HAP-1 (cell line): ENCODE data around the gene JPT1.

ENCODE experiments used
- DNase-seq, 2 experiments: peaks; one replicate each; pipeline ENCODE4 v3.0.0-alpha.2; 2016 to 2020; ENCODE audit warnings: low spot score in 2 of 2
- H3K27me3 ChIP-seq: fragments of 250-450 bp; sonication (Bioruptor Pico); 2 replicates; pipeline ENCODE4 v1.5.1; 2020; ENCODE audit warnings: low read depth, mild to moderate bottlenecking, moderate library complexity
- H3K36me3 ChIP-seq: fragments of 250-450 bp; sonication (Bioruptor Pico); replicated peaks from 2 replicates; pipeline ENCODE4 v1.5.1; 2020; ENCODE audit warnings: mild to moderate bottlenecking
- H3K4me1 ChIP-seq: fragments of 250-450 bp; sonication (Bioruptor Pico); 2 replicates; pipeline ENCODE4 v1.5.1; 2020; ENCODE audit warnings: mild to moderate bottlenecking
- H3K4me3 ChIP-seq: fragments of 250-450 bp; sonication (Bioruptor Pico); 2 replicates; pipeline ENCODE4 v1.5.1; 2020; ENCODE audit warnings: mild to moderate bottlenecking, moderate library complexity
- H3K9me3 ChIP-seq: fragments of 250-450 bp; sonication (Bioruptor Pico); 2 replicates; pipeline ENCODE4 v1.5.1; 2020; ENCODE audit warnings: mild to moderate bottlenecking, moderate library complexity
- in situ Hi-C: fragments of 300-500 bp; cut with MboI; formaldehyde crosslinking; loops from 3 replicates; pipeline ENCODE4 v1.14.3; 2020; ENCODE audit warnings: low sequenced_read_pairs, inconsistent platforms, mixed read lengths

The JPT1 gene

DNA sequence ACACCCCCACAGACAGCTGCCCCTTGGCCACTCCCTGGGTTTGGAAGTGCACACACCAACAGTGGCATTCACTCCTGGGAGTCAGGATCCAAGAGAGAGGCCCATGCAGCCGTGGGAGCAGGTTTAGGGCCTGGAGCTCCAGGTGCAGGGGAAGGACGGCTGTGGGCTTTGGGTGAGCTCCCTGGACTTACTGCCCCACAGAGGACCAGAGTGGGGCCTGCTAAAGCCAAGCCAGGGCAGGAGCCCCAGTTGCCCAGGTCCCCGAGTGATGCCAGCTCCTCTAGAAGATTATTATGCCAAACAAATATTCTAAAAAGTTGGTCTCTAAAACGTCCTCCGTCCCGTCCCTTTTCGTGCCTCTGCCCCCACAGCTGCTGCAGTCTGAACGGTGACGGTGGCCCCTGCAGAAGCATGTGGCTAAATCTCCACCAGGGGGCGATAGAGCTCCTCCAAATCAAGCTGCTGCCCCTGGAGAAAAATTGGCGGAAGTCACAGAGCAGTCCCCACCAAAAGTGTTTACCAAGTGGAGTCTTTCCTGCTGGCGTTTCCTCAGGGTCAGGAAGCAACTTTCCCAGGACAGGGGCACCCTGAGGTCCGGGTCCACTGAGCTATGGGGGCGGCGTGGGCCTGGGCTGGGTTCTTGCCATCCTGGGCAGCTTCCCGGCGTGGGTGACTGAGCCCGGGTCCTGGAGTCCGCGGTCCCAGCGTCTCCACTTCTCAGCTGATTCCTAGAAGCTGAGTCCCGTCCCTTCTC lies 40.3 kb downstream of the JPT1 start:
- H3K4me1 ChIP-seq = peaks cover 13% of the 10 kb centered on the region
- in situ Hi-C loops = loop anchor here (25.0 kb wide), 1 partner anchor 298 kb away; the partner anchor contains the start of gene GRB2
- peak overlapping the region; percentile 34 for H3K4me3 ChIP-seq

DNA sequence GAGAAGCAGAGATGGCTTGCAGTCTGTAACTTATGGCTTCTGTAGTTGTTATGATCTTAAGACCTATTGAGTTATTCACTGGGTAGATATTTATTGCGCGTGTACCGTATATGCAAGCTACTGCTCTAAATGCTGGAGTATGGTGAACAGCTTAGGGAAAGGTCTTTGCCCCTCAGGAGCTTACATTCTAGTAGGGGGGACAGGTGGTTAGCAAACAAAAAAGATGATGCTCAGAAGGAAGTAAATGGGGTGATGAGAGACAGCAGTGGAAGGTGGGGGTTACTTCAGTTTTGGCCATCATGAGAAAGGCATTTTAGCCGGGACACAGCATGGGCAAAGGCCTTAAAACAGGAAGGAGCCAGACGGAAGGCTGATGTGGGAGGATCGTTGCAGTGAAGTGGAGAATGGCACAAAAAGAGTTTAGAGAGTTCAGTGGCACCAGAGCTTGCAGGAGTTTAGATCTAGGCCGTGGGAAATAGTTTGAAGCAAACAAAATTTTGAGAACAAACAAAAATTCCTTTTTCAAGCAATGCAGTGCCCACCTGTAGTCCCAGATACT lies 42.5 kb downstream of the JPT1 start:
- no peak overlapping the region for H3K4me3 ChIP-seq
- no peaks in the 10 kb centered on the region for H3K27me3 ChIP-seq
- H3K36me3 ChIP-seq = peaks cover 19% of the 10 kb centered on the region; the same call in 1 of the 2 replicates
- no peaks in the 10 kb centered on the region for H3K9me3 ChIP-seq
- in situ Hi-C loops = loop anchor here (25.0 kb wide), 1 partner anchor 300 kb away; the partner anchor contains the start of gene GRB2
- DNase-seq = no peak
- H3K4me1 ChIP-seq = peaks cover 18% of the 10 kb centered on the region

More for the DNA sequence above, 40.3 kb downstream of the JPT1 start:
- H3K9me3 ChIP-seq = no peaks in the 10 kb centered on the region
- H3K36me3 ChIP-seq = peaks cover 23% of the 10 kb centered on the region; the same call in 1 of the 2 replicates
- H3K27me3 ChIP-seq = no peaks in the 10 kb centered on the region
- peak; percentile 85 to 94 for DNase-seq

DNA sequence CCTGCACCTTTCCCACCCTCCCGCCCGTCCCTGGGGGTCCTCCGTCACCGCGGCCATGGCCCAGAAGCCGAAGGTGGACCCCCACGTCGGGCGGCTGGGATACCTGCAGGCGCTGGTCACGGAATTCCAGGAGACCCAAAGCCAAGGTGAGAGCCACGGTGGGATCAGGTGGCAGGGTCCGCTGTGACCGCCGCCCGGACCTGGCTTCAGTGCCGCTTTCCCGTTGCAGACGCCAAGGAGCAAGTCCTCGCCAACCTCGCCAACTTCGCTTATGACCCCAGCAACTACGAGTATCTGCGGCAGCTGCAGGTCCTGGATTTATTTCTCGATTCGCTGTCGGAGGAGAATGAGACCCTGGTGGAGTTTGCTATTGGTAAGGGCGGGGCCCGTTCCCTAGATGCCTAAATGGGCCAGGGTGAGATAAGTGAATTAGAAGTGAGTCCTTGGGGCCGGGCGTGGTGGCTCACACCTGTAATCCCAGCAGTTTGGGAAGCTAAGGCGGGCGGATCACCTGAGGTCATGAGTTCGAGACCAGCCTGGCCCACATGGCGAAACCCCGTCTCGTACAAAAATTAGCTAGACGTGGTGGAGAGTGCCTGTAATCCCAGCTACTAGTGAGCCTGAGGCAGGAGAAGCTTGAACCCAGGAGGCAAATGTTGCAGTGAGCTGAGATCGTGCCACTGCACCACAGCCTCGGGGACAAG lies 43.9 kb downstream of the JPT1 start:
- peak in 1 of 2 experiments; percentile 53 for DNase-seq
- in situ Hi-C loops = loop anchor here (25.0 kb wide), 1 partner anchor 302 kb away; the partner anchor contains the start of gene GRB2
- H3K27me3 ChIP-seq = no peaks in the 10 kb centered on the region
- H3K4me1 ChIP-seq = peaks cover 18% of the 10 kb centered on the region
- H3K9me3 ChIP-seq = no peaks in the 10 kb centered on the region
- peaks cover 9% of the 10 kb centered on the region; the same call in 1 of the 2 replicates for H3K36me3 ChIP-seq
- peak overlapping the region; percentile 65 for H3K4me3 ChIP-seq

DNA sequence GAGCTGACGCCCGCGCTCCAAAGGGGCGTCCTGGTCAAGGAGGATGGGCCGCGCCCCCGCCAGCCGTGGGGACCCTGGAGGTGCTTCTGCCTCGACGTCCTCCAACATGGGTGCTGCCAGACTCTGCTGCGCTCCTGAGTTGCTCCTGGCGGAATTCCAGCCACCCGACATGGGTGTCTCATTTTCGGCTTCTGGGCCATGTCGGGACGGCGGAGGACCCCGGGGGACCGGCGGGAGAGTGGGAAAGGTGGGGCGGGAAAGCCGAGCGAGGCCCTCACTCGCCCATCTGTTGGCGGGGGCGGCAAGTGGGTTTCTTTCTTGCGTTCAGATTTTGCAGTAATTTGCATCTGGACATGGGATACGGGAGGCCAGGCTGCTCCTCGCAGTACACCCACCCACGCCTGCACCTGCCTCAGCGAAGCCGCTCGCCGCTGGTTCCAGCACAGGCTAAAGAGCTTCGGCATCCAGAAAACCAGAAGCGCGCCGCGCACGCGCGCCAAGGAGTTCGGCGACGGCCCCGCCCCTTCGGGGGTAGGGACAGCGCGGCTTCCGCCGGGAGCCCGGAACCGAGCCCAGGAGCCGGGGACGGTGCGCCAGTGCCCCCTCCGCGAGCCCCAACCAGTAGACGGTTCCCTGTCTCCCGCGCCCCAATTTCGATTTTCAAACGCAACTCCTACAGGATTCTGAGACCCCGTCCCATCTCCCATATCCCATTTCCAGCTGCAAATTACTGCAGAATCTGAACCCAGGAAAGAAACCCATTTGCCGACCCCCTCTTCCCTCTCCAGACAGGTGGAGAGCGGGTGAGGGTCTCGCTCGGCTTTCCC lies 44.7 kb downstream of the JPT1 start, which contains the start of gene ARMC7:
TSS of gene ARMC7 (plus strand) at position 563 of the 827 bp plus-strand sequence. CDS start 320 bp downstream, outside the sequence.
- Histone ChIP-seq H3K4me1 (peaks cover 18% of the 10 kb centered on the region), H3K9me3 (no peaks in the 10 kb centered on the region), H3K27me3 (no peaks in the 10 kb centered on the region), H3K36me3 (peaks cover 4% of the 10 kb centered on the region; the same call in 1 of the 2 replicates), H3K4me3 (peak within 1 kb of the TSS; percentile 65)
- in situ Hi-C loops = loop anchor here (25.0 kb wide), 1 partner anchor 303 kb away; the partner anchor contains the start of gene GRB2
- DNase-seq = peak; percentile 82 to 95

DNA sequence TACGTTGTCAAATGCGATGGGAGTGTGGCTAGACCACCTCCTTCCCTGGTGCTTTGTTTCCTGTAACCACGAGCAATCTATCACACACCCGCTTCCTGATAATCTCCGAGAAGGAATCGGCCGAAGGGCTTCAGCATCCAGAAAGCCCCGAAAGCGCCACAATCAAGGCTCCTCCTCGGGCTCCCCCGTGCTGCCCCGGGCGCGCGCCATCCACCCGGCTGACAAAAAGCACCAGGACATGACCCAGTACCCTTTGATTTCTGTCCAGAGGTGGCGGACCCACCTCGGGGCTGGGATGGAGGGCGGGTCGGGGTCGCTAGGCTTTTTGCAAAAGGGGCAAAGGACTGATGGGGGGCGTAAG lies 45.3 kb downstream of the JPT1 start:
- DNase-seq = no peak
- Histone ChIP-seq H3K36me3 (peaks cover 4% of the 10 kb centered on the region; the same call in 1 of the 2 replicates), H3K9me3 (no peaks in the 10 kb centered on the region), H3K27me3 (no peaks in the 10 kb centered on the region), H3K4me1 (peaks cover 15% of the 10 kb centered on the region), H3K4me3 (peak overlapping the region; percentile 65)
- in situ Hi-C loops = loop anchor here (25.0 kb wide), 1 partner anchor 303 kb away; the partner anchor contains the start of gene GRB2

DNA sequence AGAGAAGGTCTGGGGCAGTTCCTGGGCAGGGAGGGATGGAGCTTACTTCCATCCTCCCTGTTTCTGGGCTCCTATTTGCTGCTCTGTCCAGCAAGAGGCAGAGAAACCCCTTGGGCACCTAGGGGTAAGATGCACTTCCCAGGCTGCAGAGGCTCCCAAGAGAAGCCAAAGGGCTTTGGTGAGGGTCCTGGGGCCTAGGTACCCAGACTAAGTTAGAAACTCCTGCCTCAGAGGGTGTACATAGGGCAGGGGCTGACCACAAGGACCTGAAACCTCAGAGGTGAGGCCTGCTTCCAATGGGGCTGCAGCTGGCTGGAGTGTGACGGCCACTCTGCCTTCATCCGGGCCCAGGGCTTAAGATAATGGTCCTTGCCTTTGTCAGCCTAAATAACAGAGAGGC lies 46.1 kb downstream of the JPT1 start:
- no peak for DNase-seq
- Histone ChIP-seq H3K4me1 (peaks cover 10% of the 10 kb centered on the region), H3K9me3 (no peaks in the 10 kb centered on the region), H3K4me3 (no peak overlapping the region), H3K36me3 (0 out of 2 replicates have a peak, but pooled peaks cover 4% of the 10 kb centered on the region), H3K27me3 (no peaks in the 10 kb centered on the region)
- in situ Hi-C loops = loop anchor here (25.0 kb wide), 1 partner anchor 304 kb away; the partner anchor contains the start of gene GRB2

DNA sequence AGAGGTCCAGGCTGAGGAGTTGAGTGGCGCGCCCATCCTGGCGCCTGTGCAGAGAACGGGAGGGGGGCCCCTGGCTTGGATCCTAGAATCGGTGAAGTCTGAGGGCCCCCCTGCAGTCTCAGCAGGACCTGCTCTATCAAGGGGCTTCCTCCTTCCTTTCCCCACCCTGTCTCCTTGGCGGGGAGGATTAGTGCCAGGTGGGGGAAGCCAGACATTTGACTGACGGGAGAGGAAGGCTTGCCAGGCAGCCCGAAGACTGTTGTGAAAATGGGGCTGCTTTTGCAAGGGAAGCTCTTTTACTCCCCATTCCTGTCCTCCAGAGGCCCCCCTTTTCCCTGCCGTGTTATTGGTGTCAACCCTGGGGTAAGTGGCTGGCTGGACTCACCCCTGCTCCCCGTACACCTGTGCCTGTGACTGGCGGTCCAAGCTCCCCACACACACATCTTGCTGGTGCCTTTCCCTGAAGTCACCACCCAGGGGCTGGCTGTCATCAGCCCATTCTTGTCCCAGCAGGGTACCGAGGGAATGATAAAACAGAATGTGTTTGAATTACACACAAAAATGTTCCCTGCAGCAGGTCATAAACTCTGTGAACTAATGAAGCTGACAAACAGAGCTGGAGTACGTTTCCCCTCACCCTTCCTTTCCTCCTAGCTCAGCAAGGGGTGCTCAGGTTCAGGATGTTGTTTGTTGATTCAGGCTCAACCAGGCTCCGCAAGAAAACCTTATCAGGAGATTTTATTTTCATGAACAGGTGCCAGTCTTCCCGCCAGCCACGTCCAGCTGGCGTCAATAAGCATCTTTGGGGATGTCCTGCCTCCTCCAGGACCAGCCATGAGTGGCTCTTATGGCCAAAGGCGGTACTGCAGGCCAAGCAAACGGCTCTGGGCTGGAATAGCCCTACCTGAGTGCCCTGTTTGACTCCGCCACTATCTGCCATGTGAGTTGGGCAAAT lies 48.9 kb downstream of the JPT1 start:
- Histone ChIP-seq H3K36me3 (peaks cover under 1% of the 10 kb centered on the region; the same call in 1 of the 2 replicates), H3K4me1 (peaks cover 14% of the 10 kb centered on the region), H3K4me3 (no peak overlapping the region), H3K27me3 (no peaks in the 10 kb centered on the region), H3K9me3 (no peaks in the 10 kb centered on the region)
- DNase-seq = peak; percentile 34 to 71
- in situ Hi-C loops = loop anchor here (25.0 kb wide), 1 partner anchor 307 kb away; the partner anchor contains the start of gene GRB2

DNA sequence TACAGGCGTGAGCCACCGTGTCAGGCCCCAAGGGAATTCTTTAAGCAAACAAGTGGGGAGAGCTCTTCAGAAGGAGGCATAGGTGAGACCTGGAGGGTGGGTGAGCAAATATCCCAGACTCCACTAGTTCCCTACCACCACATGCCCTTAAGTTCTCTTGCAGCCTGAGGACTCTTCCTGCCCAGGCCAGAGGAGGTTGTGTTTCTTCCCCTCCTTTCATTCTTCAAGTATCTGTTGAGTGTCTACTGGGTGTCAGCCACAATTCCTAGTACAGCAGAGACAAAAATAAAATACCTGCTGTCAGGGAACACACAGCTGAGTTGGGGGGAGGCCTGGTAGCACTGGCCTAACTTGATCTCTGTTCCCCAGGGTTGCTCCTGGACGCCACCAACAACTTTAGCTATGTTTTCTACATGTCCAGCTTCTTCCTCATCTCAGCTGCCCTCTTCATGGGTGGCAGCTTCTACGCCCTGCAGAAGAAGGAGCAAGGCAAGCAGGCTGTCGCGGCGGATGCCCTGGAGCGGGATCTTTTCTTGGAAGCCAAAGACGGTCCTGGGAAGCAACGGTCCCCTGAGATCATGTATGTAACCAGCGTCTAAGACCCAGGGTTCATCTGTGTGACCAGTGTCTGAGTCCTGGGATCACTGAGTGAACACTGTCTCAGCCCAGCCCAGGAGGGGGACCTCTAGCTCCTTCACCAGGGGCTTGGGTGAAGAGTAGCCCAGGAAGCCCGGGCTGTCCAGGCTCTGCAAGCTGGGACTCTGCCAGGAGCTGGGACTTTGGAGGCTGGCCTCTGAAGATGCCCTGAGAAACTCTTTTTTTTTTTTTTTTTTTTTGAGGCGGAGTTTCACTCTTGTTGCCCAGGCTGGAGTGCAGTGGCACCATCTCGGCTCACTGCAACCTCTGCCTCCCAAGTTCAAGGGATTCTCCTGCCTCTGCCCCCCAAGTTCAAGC lies 50.4 kb downstream of the JPT1 start:
- in situ Hi-C loops = loop anchor here (25.0 kb wide), 1 partner anchor 308 kb away; the partner anchor contains the start of gene GRB2
- Histone ChIP-seq H3K27me3 (no peaks in the 10 kb centered on the region), H3K4me3 (no peak overlapping the region), H3K36me3 (peaks cover 2% of the 10 kb centered on the region; the same call in 1 of the 2 replicates), H3K4me1 (peaks cover 7% of the 10 kb centered on the region), H3K9me3 (no peaks in the 10 kb centered on the region)
- no peak for DNase-seq

DNA sequence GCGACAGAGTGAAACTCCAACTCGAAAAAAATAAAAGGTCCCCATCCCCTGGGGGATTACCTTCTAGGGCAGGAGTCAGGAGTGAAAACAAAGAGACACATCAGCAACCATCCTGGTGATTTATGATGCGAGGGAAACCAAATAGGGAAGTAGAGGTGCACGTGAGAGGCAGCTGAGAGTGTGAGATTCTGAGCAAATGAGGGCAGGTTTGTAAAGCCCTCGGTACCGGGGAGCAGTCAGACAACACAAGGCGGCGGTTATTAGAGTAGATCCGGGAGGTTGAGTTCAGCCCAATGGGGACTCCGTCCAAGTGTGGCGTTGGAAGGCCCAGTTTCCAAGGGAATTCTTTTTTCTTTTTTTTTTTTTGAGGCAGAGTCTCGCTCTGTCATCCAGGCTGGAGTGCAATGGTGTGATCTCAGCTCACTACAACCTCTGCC lies 51.9 kb downstream of the JPT1 start:
- Histone ChIP-seq H3K27me3 (no peaks in the 10 kb centered on the region), H3K36me3 (peaks cover 2% of the 10 kb centered on the region; the same call in 1 of the 2 replicates), H3K4me1 (peaks cover 3% of the 10 kb centered on the region; the same call in 1 of the 2 replicates), H3K9me3 (no peaks in the 10 kb centered on the region), H3K4me3 (no peak overlapping the region)
- DNase-seq = peak; percentile 41 to 57
- in situ Hi-C loops = loop anchor here (25.0 kb wide), 1 partner anchor 310 kb away; the partner anchor contains the start of gene GRB2

DNA sequence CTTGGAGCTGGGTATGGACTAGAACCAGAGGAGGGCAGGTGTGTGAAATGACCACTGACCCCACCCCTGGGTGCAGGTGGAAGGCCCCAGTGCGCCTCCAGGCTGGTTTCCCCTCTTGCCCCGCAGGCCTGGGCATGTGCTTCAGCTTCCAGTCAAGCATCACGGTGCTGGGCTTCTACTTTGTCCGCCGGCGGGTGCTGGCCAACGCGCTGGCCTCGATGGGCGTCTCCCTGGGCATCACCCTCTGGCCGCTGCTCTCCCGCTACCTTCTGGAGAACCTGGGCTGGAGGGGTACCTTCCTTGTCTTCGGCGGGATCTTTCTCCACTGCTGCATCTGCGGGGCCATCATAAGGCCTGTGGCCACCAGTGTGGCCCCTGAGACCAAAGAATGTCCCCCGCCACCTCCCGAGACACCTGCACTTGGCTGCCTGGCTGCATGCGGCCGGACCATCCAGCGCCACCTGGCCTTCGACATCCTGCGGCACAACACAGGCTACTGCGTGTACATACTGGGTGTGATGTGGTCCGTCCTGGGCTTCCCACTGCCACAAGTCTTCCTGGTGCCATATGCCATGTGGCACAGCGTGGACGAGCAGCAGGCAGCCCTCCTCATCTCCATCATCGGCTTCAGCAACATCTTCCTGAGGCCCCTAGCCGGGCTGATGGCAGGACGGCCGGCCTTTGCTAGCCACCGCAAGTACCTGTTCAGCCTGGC lies 54.3 kb downstream of the JPT1 start:
- in situ Hi-C loops = loop anchor here (25.0 kb wide), 1 partner anchor 312 kb away; the partner anchor contains the start of gene GRB2
- no peak for DNase-seq
- H3K36me3 ChIP-seq = peaks cover 2% of the 10 kb centered on the region; the same call in 1 of the 2 replicates
- H3K27me3 ChIP-seq = no peaks in the 10 kb centered on the region
- no peak overlapping the region for H3K4me3 ChIP-seq
- H3K4me1 ChIP-seq = peaks cover 10% of the 10 kb centered on the region
- H3K9me3 ChIP-seq = no peaks in the 10 kb centered on the region
